HepG2 (cell line): Measurements from ENCODE around the gene TRIM3. TPM values are rescaled to one million over a fixed set of nuclear protein-coding genes. Genes with fewer than 3 reads are reported as not detected.
A peak's percentile ranks its signal among the peaks of the same experiment; 100 is the strongest.

Experiments
- ARNT2 ChIP-seq: sonication (generic); formaldehyde crosslinking; IDR thresholded peaks from 2 replicates; pipeline ENCODE4 v1.8.0; 2022; ENCODE audit warnings: mild to moderate bottlenecking, low read depth, missing genetic modification reagents, moderate library complexity
- DPF2 ChIP-seq: sonication (generic); formaldehyde crosslinking; IDR thresholded peaks from 2 replicates; pipeline ENCODE4 v1.4.0; 2020; ENCODE audit warnings: mild to moderate bottlenecking, low read depth, missing genetic modification reagents, borderline replicate concordance
- PRDM15 ChIP-seq: sonication (generic); formaldehyde crosslinking; IDR thresholded peaks from 2 replicates; pipeline ENCODE4 v1.4.0; 2020; ENCODE audit warnings: missing genetic modification reagents
- SP5 ChIP-seq: IDR thresholded peaks from 2 replicates; pipeline ENCODE4 v1.6.1; 2016; ENCODE audit warnings: low read depth, borderline replicate concordance
- THAP8 ChIP-seq: sonication (generic); formaldehyde crosslinking; IDR thresholded peaks from 2 replicates; pipeline ENCODE4 v1.5.1; 2020; ENCODE audit warnings: missing genetic modification reagents, mild to moderate bottlenecking, borderline replicate concordance
- ZBTB10 ChIP-seq: sonication (generic); formaldehyde crosslinking; IDR thresholded peaks from 2 replicates; pipeline ENCODE4 v1.4.0; 2020; ENCODE audit warnings: missing genetic modification reagents, borderline replicate concordance
- ZNF256 ChIP-seq: sonication (generic); formaldehyde crosslinking; conservative IDR thresholded peaks from 2 replicates; pipeline ENCODE4 v1.4.0; 2020; ENCODE audit warnings: missing genetic modification reagents
- ZNF33A ChIP-seq: sonication (generic); formaldehyde crosslinking; IDR thresholded peaks from 2 replicates; pipeline ENCODE4 v1.5.1; 2020; ENCODE audit warnings: missing genetic modification reagents, mild to moderate bottlenecking, moderate library complexity, borderline replicate concordance
- ZNF431 ChIP-seq: sonication (generic); formaldehyde crosslinking; IDR thresholded peaks from 2 replicates; pipeline ENCODE4 v1.9.0; 2022; ENCODE audit warnings: missing genetic modification reagents, low read depth, mild to moderate bottlenecking, borderline replicate concordance
- ZNF451 ChIP-seq: sonication (generic); formaldehyde crosslinking; IDR thresholded peaks from 2 replicates; pipeline ENCODE4 v1.5.0; 2020; ENCODE audit warnings: mild to moderate bottlenecking, missing genetic modification reagents
- ZNF460 ChIP-seq: sonication (generic); formaldehyde crosslinking; IDR thresholded peaks from 2 replicates; pipeline ENCODE4 v1.5.1; 2020; ENCODE audit warnings: missing genetic modification reagents, mild to moderate bottlenecking, borderline replicate concordance
- ZNF503 ChIP-seq: sonication (generic); formaldehyde crosslinking; IDR thresholded peaks from 2 replicates; pipeline ENCODE4 v1.4.0; 2020; ENCODE audit warnings: missing genetic modification reagents
- ZNF567 ChIP-seq: sonication (generic); formaldehyde crosslinking; IDR thresholded peaks from 2 replicates; pipeline ENCODE4 v1.8.1; 2023; ENCODE audit warnings: mild to moderate bottlenecking, missing genetic modification reagents, borderline replicate concordance
- ZNF577 ChIP-seq: sonication (generic); formaldehyde crosslinking; IDR thresholded peaks from 2 replicates; pipeline ENCODE4 v1.4.0; 2020; ENCODE audit warnings: mild to moderate bottlenecking, low read depth, missing genetic modification reagents, borderline replicate concordance
- ZNF619 ChIP-seq: sonication (generic); formaldehyde crosslinking; IDR thresholded peaks from 2 replicates; pipeline ENCODE4 v1.4.0; 2020; ENCODE audit warnings: mild to moderate bottlenecking, missing genetic modification reagents
- ZSCAN5A ChIP-seq: sonication (generic); formaldehyde crosslinking; IDR thresholded peaks from 2 replicates; pipeline ENCODE4 v1.8.0; 2022; ENCODE audit warnings: mild to moderate bottlenecking, missing genetic modification reagents, borderline replicate concordance
- polyA plus RNA-seq, 8 experiments: library from polyadenylated mRNA; depleted of rRNA in 3 of 8; stranded (reverse) in 7 of 8; unstranded in 1 of 8; fragments of >200 nt; fragmentation: Illumina TruSeq in 4 of 8; extraction: Trizol in 4 of 8; gene quantifications; 2 replicates each; pipeline versions ENCODE4 v1.2.1 to v1.2.3, GENCODE V29; 2011 to 2016; ENCODE audit warnings: low read depth in 4 of 8, missing spikeins in 1 of 8, mixed read lengths in 1 of 8; ENCODE audit not compliant: insufficient read depth in 1 of 8
- total RNA-seq, 5 experiments: library from RNA; depleted of rRNA; stranded (reverse); fragments of >200 nt; fragmentation: Illumina TruSeq; extraction: Trizol; gene quantifications; 2 replicates each; pipeline ENCODE4 v1.2.3, GENCODE V29; 2016; ENCODE audit warnings: low read depth in 1 of 5

TRIM3 gene
- total and polyA plus RNA-seq, 2 of the 13 experiments (the other 11 are each of a cell fraction or from before 2014, with no cell fraction given) = 3.6 to 6.3 TPM

GRCh38 chr11:6481012-6481923 lies 7.5 kb upstream of the TRIM3 start, which contains the start of the genes ARFIP2 and TIMM10B (continued):
- no peak; the same call in 1 of the 2 replicates for TF ChIP-seq PRDM15 (CRISPR knock-in tag)
- TF ChIP-seq SP5 (CRISPR knock-in tag) = 0 out of 2 replicates have a peak, but pooled peaks have one; percentile 36
- TF ChIP-seq DPF2 (CRISPR knock-in tag) = no peak
- peak; percentile 71 for TF ChIP-seq ZNF619 (CRISPR knock-in tag)
- no peak for TF ChIP-seq THAP8 (CRISPR knock-in tag)
- peak; percentile 85; the same call in 1 of the 2 replicates for TF ChIP-seq ZBTB10
- no peak for TF ChIP-seq ZSCAN5A (CRISPR knock-in tag)
- no peak for TF ChIP-seq ZNF577 (CRISPR knock-in tag)
- TF ChIP-seq ZNF567 (CRISPR knock-in tag) = no peak; the same call in 1 of the 2 replicates
- no peak for TF ChIP-seq ZNF503
- TF ChIP-seq ZNF256 (CRISPR knock-in tag) = peak; percentile 65; the same call in 1 of the 2 replicates
- peak; percentile 59 for TF ChIP-seq ARNT2 (CRISPR knock-in tag)
- TF ChIP-seq ZNF431 (CRISPR knock-in tag) = peak; percentile 9; the same call in 1 of the 2 replicates
- TF ChIP-seq ZNF33A (CRISPR knock-in tag) = no peak
- TF ChIP-seq ZNF451 (CRISPR knock-in tag) = peak; percentile 62; the same call in 1 of the 2 replicates
- TF ChIP-seq ZNF460 (CRISPR knock-in tag) = no peak
